Activated naive CD4-positive, alpha-beta T cell treated with anti-CD3 and anti-CD28 coated beads for 36 hours (primary cell): Measurements from ENCODE around the gene SRSF7. TPM values are rescaled to one million over a fixed set of nuclear protein-coding genes. Genes with fewer than 3 reads are reported as not detected.

ENCODE experiments used
- CTCF ChIA-PET: fragments of 350-600 bp; sonication (Branson Sonifier 250); formaldehyde crosslinking; loops from one replicate; lab custom pipeline; 2021; ENCODE audit warnings: antibody characterized with exemption; lab: Charles Lee
- DNase-seq: peaks from one replicate; pipeline ENCODE4 v3.0.0-alpha.2; 2020
- H3K27ac Mint-ChIP-seq: one replicate; pipeline ENCODE4 v1.8.0; 2021; ENCODE audit warnings: mild to moderate bottlenecking, mixed read lengths
- H3K27me3 Mint-ChIP-seq: one replicate; pipeline ENCODE4 v1.8.0; 2021; ENCODE audit warnings: low read depth, mixed read lengths
- H3K36me3 Mint-ChIP-seq: one replicate; pipeline ENCODE4 v1.8.0; 2021; ENCODE audit warnings: low read depth, mixed read lengths
- H3K4me1 Mint-ChIP-seq: one replicate; pipeline ENCODE4 v1.8.0; 2021; ENCODE audit warnings: low read depth, mixed read lengths
- H3K4me3 Mint-ChIP-seq: one replicate; pipeline ENCODE4 v1.8.0; 2021; ENCODE audit warnings: mild to moderate bottlenecking, moderate library complexity, mixed read lengths
- H3K9me3 Mint-ChIP-seq: one replicate; pipeline ENCODE4 v1.8.0; 2021; ENCODE audit warnings: mixed read lengths
- intact Hi-C: fragments of 100-400 bp; cut with micrococcal nuclease; formaldehyde crosslinking; loops from one replicate; pipeline ENCODE4 v1.15.1; 2023
- total RNA-seq, 2 experiments: library from RNA; stranded (reverse); gene quantifications; one replicate each; pipeline ENCODE4 v1.2.3, GENCODE V29; 2021

The SRSF7 gene
- total RNA-seq, 2 experiments from 2014 or later, result 212 to 217 TPM

DNA sequence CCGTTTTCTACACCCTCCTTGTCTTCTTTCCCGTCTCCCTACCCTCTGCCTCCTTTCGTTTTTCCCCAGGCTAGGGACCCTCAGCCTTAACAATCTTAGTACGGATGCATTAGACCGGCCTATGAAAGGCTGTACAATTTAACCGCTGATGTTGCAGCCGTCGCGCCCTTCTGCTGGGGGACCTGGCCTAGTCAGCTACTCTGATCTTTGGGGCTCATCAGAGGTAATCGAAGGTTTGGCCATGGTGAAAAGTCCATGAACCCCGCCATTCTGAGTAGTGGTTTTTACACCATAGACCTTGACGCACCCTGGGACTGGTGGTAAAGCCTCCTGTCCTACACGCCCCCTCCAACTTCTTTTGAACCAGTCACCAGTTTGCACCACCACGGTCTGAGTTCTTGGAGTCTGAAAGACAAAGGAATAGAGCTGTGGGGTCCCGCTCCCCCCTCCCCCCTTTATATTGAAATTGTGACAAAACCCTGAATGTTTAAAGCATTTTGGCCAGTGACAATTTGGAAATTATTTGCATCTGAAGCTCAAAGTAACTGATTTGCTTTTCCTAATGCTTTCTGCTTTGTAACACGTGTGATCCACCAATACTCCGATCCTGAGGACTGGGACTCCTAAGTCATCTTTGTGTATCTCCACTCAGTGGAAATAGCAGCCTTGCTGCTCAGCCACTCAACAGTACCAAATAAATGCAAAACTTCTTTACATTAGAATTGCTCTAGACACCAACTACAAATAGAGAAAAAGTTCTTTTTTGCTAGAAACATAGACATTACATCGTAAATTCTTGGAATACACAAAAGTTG is 642 bp upstream of the SRSF7 start:
- no peak for DNase-seq
- Mint-ChIP-seq H3K4me1 (peaks cover 44% of the 10 kb centered on the region), H3K9me3 (no peaks in the 10 kb centered on the region), H3K27ac (peak overlapping the region; percentile 100), H3K27me3 (peaks cover 3% of the 10 kb centered on the region), H3K4me3 (peak overlapping the region; percentile 100), H3K36me3 (peaks cover 42% of the 10 kb centered on the region)
- CTCF ChIA-PET, result interaction anchor here (1.2 to 1.6 kb wide), 2 partner anchors 10 to 147 kb away, joined by 3 to 6 read pairs; no protein-coding TSS in a partner anchor
- intact Hi-C loops, result loop anchor here (1.0 to 10.0 kb wide), 11 partner anchors 26 to 683 kb away; partner anchors contain the start of genes DHX57, GEMIN6, MAP4K3 and MORN2

DNA sequence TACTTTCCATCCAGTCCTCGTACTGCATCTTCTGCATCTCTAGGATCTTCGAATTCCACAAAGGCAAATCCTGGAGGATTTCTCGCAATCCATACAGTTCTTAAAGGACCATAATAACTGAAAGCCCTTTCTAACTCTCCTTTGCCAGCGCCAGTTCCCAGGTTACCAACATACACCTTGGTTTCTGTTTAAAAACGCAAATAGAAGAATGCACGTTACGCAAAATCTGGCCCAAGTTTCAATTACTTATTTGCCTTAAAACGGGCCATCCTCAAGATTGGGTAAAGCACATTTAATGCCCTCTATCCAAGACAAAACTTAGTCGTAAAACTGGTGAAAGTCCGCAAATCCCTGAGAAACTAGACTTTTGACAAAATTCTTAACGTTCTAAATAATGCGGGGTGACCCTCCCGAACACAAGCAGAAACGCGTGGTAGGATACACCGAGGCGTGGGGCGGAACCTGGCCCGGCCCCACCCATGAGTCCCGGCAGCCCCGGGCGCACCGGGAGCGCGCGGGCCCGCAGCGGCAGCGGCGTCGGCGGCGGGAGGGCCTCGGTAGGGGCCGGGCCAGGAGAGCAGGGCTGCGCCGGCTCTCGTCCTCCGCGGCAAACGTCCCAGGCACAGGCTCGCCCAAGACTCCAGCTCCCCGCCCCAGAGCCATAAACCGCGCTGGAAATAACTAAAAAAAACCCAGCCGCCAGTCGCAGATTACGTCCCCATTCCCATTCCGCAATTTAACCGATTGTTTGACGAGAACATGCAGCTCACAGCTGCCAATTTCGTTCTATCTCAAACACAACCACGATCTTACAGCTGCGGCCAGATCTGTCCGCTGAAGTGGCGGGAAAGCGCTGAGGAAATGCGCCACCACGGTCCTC is 910 bp downstream of the SRSF7 start:
- CTCF ChIA-PET, result interaction anchor here (0.7 kb wide), 1 partner anchor 169 kb away, joined by 4 read pairs; no protein-coding TSS in a partner anchor
- peaks cover 3% of the 10 kb centered on the region for H3K27me3 Mint-ChIP-seq
- H3K27ac Mint-ChIP-seq, result peak overlapping the region; percentile 100
- peaks cover 60% of the 10 kb centered on the region for H3K4me1 Mint-ChIP-seq
- H3K9me3 Mint-ChIP-seq, result no peaks in the 10 kb centered on the region
- H3K4me3 Mint-ChIP-seq, result peak overlapping the region; percentile 100
- peak; percentile 63 for DNase-seq
- H3K36me3 Mint-ChIP-seq, result peaks cover 57% of the 10 kb centered on the region
- intact Hi-C loops, result loop anchor here (2.0 to 10.0 kb wide), 4 partner anchors 85 to 685 kb away; partner anchors contain the start of gene MAP4K3

DNA sequence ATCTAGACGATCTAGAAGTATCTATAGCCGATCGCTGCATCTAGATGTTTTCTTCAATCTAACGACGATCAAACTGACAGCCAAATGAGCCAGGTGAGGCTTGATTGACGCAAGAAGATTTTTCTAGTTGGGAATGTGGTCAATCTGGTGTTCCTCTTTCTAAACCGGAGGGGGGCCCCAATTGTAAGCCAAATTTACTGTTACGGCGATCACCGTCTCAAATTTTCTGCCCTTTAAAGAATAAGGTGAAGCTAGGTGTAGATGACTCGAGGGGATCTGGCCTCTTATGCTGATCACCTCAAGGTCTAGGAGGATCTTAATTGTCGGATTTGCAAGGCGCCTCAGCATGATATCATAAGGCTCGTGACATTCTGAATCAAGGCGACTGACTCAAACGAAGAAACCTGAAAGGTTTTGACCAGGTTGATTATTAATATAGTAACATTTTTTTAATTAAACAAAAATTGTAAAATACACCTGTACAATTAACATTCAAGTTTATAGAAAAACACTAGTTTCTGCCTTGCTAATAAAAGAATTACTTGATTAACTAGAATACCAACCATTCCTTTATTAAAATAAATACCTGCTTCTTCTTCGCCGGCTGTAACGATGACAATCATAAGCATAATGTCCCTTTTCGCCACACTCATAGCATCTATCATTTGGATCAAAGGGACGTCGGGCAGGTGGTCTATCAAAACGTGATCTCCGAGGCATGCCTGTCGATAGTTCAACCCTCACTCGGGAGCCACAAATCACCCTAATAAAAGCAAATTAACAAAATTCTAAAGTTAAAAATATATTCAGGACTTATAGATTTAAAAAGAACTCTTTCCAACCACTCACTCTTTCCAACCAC is 2.0 kb downstream of the SRSF7 start:
- peak overlapping the region; percentile 100 for H3K27ac Mint-ChIP-seq
- peak; percentile 31 for DNase-seq
- CTCF ChIA-PET, result interaction anchor here (0.9 kb wide), 1 partner anchor 9 kb away, joined by 4 read pairs; no protein-coding TSS in a partner anchor
- peaks cover 68% of the 10 kb centered on the region for H3K4me1 Mint-ChIP-seq
- peaks cover 65% of the 10 kb centered on the region for H3K36me3 Mint-ChIP-seq
- H3K27me3 Mint-ChIP-seq, result peaks cover 3% of the 10 kb centered on the region
- intact Hi-C loops, result loop anchor here (10.0 kb wide), 1 partner anchor 674 kb away; the partner anchor contains the start of gene CYP1B1
- no peaks in the 10 kb centered on the region for H3K9me3 Mint-ChIP-seq
- peak overlapping the region; percentile 100 for H3K4me3 Mint-ChIP-seq

DNA sequence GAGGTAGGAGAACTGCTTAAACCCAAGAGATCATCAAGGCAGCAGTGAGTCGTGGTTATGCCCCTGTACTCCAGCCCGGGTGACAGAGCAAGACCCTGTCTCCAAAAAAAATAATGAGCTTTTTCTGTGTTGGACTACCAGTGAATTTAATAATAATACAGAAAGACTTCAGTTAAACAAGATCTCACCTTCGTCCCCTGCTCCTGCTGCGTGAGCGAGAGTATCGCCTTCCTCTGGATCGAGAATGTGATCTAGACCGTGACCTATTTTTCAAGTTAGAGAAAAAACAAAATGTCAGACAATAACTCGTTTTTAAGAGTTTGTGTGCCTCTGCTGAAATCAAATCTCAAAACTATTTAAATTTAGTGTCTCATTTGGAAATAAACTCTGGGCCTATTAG is 2.8 kb downstream of the SRSF7 start:
- peaks cover 70% of the 10 kb centered on the region for H3K4me1 Mint-ChIP-seq
- peak overlapping the region; percentile 87 for H3K27ac Mint-ChIP-seq
- CTCF ChIA-PET, result interaction anchor here (0.9 kb wide), 1 partner anchor 8 kb away, joined by 4 read pairs; no protein-coding TSS in a partner anchor
- intact Hi-C loops, result loop anchor here (10.0 kb wide), 1 partner anchor 674 kb away; the partner anchor contains the start of gene CYP1B1
- DNase-seq, result no peak
- peak overlapping the region; percentile 68 for H3K4me3 Mint-ChIP-seq
- peaks cover 3% of the 10 kb centered on the region for H3K27me3 Mint-ChIP-seq
- peaks cover 71% of the 10 kb centered on the region for H3K36me3 Mint-ChIP-seq
- no peaks in the 10 kb centered on the region for H3K9me3 Mint-ChIP-seq

DNA sequence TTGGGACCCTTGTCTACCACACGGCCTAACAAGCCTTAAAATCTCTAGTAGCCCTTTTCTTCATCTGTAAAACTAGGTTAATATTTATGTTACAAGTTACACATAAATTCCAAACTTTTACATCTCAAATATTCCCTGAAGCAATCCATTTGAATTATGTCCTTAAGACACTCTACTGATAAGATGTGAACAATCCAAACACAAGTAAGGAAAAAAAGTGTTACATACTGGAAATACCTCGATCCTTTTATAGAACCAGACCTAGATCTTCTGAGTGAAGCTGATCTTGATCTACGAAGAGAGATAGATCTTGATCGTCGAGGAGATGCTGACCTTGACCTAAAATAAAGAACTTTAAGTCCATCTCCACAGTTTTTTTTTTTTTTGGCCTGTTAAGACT is 3.3 kb downstream of the SRSF7 start:
- peak overlapping the region; percentile 87 for H3K27ac Mint-ChIP-seq
- no peaks in the 10 kb centered on the region for H3K9me3 Mint-ChIP-seq
- peaks cover 3% of the 10 kb centered on the region for H3K27me3 Mint-ChIP-seq
- H3K4me3 Mint-ChIP-seq, result peak overlapping the region; percentile 68
- peaks cover 71% of the 10 kb centered on the region for H3K4me1 Mint-ChIP-seq
- H3K36me3 Mint-ChIP-seq, result peaks cover 75% of the 10 kb centered on the region
- CTCF ChIA-PET, result interaction anchor here (0.8 to 1.2 kb wide), 2 partner anchors 16 to 167 kb away, joined by 3 read pairs; no protein-coding TSS in a partner anchor
- intact Hi-C loops, result loop anchor here (10.0 kb wide), 1 partner anchor 673 kb away; the partner anchor contains the start of gene CYP1B1
- no peak for DNase-seq

DNA sequence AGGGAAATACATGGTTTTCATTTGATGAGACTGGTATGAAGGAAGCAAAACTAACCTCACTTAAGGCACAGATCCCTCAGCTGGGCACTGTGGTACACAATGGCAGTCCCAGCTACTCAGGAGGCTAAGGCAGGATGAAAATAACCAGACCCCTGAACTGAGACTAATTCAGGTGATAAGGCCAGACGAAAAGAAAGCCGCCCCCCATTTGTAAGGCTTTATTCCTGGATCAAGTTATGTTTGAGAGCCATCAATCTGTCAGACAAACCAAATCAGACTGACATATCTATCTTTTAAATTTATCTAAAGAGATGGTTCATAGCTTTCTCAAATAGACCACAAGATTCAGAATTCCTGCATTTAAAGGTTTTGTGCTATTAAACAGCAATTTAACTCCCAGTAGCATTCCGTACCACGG is 4.1 kb downstream of the SRSF7 start:
- Mint-ChIP-seq H3K4me1 (peaks cover 69% of the 10 kb centered on the region), H3K27me3 (peaks cover 3% of the 10 kb centered on the region), H3K9me3 (no peaks in the 10 kb centered on the region), H3K36me3 (peaks cover 79% of the 10 kb centered on the region), H3K4me3 (peak overlapping the region; percentile 68), H3K27ac (peak overlapping the region; percentile 87)
- intact Hi-C loops, result loop anchor here (10.0 kb wide), 1 partner anchor 672 kb away; the partner anchor contains the start of gene CYP1B1
- CTCF ChIA-PET, result interaction anchor here (0.8 to 1.7 kb wide), 3 partner anchors 15 to 166 kb away, joined by 3 to 6 read pairs (median 3); no protein-coding TSS in a partner anchor
- no peak for DNase-seq

DNA sequence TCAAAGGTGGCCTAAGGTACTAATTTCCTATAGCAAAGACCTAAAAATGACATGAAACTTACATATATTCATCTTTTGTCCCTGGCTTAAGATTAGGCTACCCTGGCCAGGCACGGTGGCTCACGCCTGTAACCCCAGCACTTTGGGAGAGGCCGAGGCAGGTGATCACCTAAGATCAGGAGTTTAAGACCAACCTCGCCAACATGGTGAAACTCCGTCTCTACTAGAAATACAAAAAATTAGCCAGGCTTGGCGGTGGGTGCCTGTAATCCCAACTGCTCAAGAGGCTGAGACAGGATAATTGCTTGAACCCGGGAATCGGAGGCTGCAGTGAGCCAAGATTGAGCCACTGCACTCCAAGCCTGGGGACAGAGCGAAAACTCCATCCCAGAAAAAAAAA is 5.9 kb downstream of the SRSF7 start:
- no peaks in the 10 kb centered on the region for H3K9me3 Mint-ChIP-seq
- CTCF ChIA-PET, result interaction anchor here (1.4 to 6.4 kb wide), 2 partner anchors 16 to 172 kb away, joined by 3 to 50 read pairs; no protein-coding TSS in a partner anchor
- intact Hi-C loops, result loop anchor here (10.0 kb wide), 1 partner anchor 670 kb away; the partner anchor contains the start of gene CYP1B1
- DNase-seq, result no peak
- H3K4me1 Mint-ChIP-seq, result peaks cover 68% of the 10 kb centered on the region
- no peak overlapping the region for H3K4me3 Mint-ChIP-seq
- peak overlapping the region; percentile 87 for H3K27ac Mint-ChIP-seq
- H3K27me3 Mint-ChIP-seq, result no peaks in the 10 kb centered on the region
- H3K36me3 Mint-ChIP-seq, result peaks cover 74% of the 10 kb centered on the region

DNA sequence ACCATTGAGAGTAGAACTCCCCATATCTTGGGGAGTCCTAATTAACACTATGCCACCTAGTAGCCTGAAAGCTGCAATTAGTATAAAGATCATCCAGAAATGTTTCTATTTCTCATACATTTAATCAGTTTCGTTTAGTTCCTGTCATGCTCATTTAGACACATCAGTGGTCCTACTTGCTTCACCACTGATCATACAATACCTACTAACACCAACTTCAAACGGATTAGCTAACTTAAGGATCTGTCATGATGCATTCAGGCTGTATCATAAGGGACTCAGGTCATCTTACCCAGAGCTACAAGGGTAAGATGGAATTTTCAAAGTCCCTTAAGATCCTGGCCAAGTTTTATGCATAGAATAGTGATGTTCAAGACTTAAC is 6.8 kb downstream of the SRSF7 start:
- no peak for DNase-seq
- intact Hi-C loops, result loop anchor here (1.0 to 10.0 kb wide), 5 partner anchors 15 to 762 kb away; partner anchors contain the start of genes CYP1B1 and GEMIN6
- Mint-ChIP-seq H3K9me3 (no peaks in the 10 kb centered on the region), H3K4me1 (peaks cover 67% of the 10 kb centered on the region), H3K27ac (peak overlapping the region; percentile 76), H3K27me3 (no peaks in the 10 kb centered on the region), H3K36me3 (peaks cover 69% of the 10 kb centered on the region), H3K4me3 (no peak overlapping the region)
- CTCF ChIA-PET, result interaction anchor here (0.6 to 12.0 kb wide), 9 partner anchors 10 to 493 kb away, joined by 3 to 109 read pairs (median 6); no protein-coding TSS in a partner anchor

DNA sequence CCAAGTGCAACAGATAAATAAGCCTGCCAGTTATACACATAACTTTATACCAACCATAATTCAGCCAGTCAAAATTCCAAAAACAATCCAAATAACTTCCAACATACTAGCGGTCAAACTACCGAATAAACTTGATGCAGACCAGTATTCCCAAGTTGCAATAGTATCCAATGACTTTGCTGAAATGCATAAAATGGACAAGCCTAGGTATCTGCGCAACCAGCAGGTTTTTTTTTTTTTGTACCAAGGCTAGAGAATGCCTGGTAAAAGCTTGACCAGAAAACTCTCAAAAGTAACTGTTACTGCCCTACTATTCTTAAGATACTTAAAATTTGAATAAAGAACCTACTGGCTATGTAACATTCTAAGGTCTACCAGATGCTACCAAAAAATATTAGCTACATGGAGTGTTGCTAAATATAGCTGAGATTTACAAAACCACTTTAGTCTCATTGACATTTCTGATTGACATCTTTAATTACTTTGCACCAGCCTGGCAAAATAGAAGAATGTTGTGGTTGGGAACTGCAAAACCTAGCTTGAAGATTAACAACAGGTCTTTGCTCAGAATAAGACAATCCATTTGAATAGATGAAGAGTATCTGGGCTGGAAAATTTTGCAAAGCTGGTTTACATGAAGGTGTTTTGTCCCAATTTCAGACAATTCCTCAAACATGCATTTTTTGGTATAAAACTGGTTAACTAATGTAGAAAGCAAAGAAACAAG is 7.3 kb downstream of the SRSF7 start:
- DNase-seq, result no peak
- Mint-ChIP-seq H3K27me3 (no peaks in the 10 kb centered on the region), H3K4me1 (peaks cover 66% of the 10 kb centered on the region), H3K27ac (peak overlapping the region; percentile 76), H3K36me3 (peaks cover 69% of the 10 kb centered on the region), H3K4me3 (no peak overlapping the region), H3K9me3 (no peaks in the 10 kb centered on the region)
- CTCF ChIA-PET, result interaction anchor here (0.6 to 12.0 kb wide), 12 partner anchors 10 to 492 kb away, joined by 3 to 109 read pairs (median 4); no protein-coding TSS in a partner anchor
- intact Hi-C loops, result loop anchor here (1.0 to 10.0 kb wide), 5 partner anchors 15 to 762 kb away; partner anchors contain the start of genes CYP1B1 and GEMIN6
